Measurements from ENCODE around the gene BEND2. TPM values are rescaled to one million over a fixed set of nuclear protein-coding genes. Genes with fewer than 3 reads are reported as not detected.

Gene BEND2
- total RNA-seq, 1 experiment from 2014 or later: not detected

- Histone ChIP-seq H2BK15ac (ENCODE audit: low read depth, low read length) (no peak overlapping the region), H3K9me3 (ENCODE audit: control insufficient read depth, low read depth, low read length) (peaks cover 67% of the 10 kb centered on the region), H3K4ac (ENCODE audit: low read depth, low read length) (no peak overlapping the region), H3K79me1 (ENCODE audit: insufficient read depth, low read depth, low read length, poor library complexity, severe bottlenecking) (no peaks in the 10 kb centered on the region), H2AK5ac (ENCODE audit: insufficient read length, low read length) (no peak overlapping the region), H3K27me3 (ENCODE audit: insufficient read depth, low read length) (no peaks in the 10 kb centered on the region), H3K4me1 (ENCODE audit: insufficient read depth, low read length) (no peaks in the 10 kb centered on the region), H3K56ac (ENCODE audit: insufficient read length, low read depth, low read length) (no peak overlapping the region), H3K23me2 (ENCODE audit: insufficient read length, low read depth, low read length, poor library complexity, severe bottlenecking) (no peaks in the 10 kb centered on the region), H4K20me1 (ENCODE audit: control insufficient read depth, insufficient read depth, insufficient read length) (no peaks in the 10 kb centered on the region), H3K23ac (ENCODE audit: insufficient read length, low read depth, low read length) (no peak overlapping the region), H2BK120ac (ENCODE audit: low read depth, low read length, poor library complexity, severe bottlenecking) (no peak overlapping the region), H2AFZ (ENCODE audit: low read length) (no peak overlapping the region), H3K79me2 (ENCODE audit: insufficient read depth, low read length) (no peaks in the 10 kb centered on the region), H3T11ph (ENCODE audit: low read length) (no peak overlapping the region), H4K91ac (ENCODE audit: insufficient read length, low read depth, low read length) (no peak overlapping the region), H3K4me2 (ENCODE audit: insufficient read depth, insufficient read length, low read length) (no peak overlapping the region), H3K9ac (ENCODE audit: extremely low read depth, insufficient read length, low read length) (no peak overlapping the region), H3K18ac (ENCODE audit: insufficient read length, low read depth, low read length) (no peak overlapping the region), H2BK5ac (ENCODE audit: insufficient read length, low read length) (no peak overlapping the region), H3K27ac (ENCODE audit: insufficient read length, low read depth, low read length) (no peak overlapping the region), H2BK20ac (ENCODE audit: low read depth, low read length, poor library complexity, severe bottlenecking) (no peak overlapping the region), H4K5ac (ENCODE audit: insufficient read length, low read depth, low read length) (no peak overlapping the region), H3K14ac (ENCODE audit: insufficient read depth, low read length) (no peak overlapping the region), H4K8ac (replicated peaks; ENCODE audit: insufficient read length, low read depth, low read length) (no peak overlapping the region), H2BK12ac (ENCODE audit: insufficient read length, low read depth, low read length) (no peak overlapping the region)
- Mint-ChIP-seq H3K36me3 (ENCODE audit: insufficient read depth in 1 of 3, low read depth in 3 of 3) (no peaks in the 10 kb centered on the region; a peak in 2 of 7 replicates), H3K27me3 (ENCODE audit: low read depth) (peaks cover 25% of the 10 kb centered on the region), H3K4me3 (no peak overlapping the region), H3K27ac (no peak overlapping the region), H3K9me3 (peaks cover 73 to 77% of the 10 kb centered on the region in 2 experiments), H3K4me1 (no peaks in the 10 kb centered on the region)
- TF ChIP-seq CTCF (conservative IDR thresholded peaks at IDR 0.05): no peak
- DNase-seq: no peak
- no CpG with 5 or more reads among the region's 6 CpGs for WGBS (ENCODE audit: extremely low coverage, insufficient read length, low lambda C conversion rate)
Observed at GRCh38 chrX:18133605-18134004, 87.1 kb downstream of the BEND2 start.
